Measurements from ENCODE around the gene RPE.

The RPE gene

DNA sequence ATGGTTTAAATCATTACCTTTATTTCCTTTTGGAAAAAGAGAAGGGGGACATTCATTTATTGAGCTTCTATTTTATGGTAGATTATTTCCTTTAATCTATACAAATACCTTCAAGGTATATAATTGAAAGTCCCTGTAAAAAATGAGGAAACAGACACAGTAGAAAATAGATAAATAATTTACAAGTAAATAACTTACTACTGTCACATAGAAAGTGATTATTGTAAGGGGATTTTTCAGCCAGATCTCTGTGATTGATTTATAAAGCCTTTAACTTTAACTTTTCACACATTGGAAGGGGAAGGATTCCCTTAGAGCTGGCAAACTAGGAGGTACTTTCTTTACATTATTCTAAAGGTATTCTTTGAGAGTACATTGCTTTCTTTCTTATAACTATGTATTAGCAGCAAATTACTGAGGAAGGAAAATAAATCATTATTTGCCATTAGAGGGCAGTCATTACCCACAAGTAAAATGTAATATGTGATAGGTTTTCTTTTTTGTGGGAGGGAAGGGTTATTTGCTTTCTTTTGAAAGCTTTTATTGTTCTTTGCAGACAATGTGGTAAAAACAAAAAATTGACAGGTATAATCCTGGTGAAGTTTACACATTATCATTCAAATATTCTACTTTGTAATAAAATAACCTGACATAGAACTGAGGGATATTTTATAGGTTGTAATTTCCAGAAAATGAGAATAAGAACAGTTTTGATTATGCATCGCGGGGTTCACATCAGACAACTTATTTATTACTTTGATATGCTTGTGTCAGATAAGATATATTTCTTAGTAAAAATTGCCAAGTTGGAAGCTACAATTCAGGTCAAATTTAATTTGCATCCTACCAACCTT lies 24.8 kb upstream of the RPE start:
- no peak for DNase-seq
- no peaks in the 10 kb centered on the region for H3K4me1 Mint-ChIP-seq
- CTCF ChIA-PET = interaction anchor here (1.1 to 6.7 kb wide), 5 partner anchors 204 to 224 kb away, joined by 3 to 55 read pairs (median 6); no protein-coding TSS in a partner anchor
- H3K4me3 Mint-ChIP-seq = no peak overlapping the region
- no peaks in the 10 kb centered on the region for H3K9me3 Mint-ChIP-seq
- no peaks in the 10 kb centered on the region for H3K36me3 Mint-ChIP-seq
- peaks cover 8% of the 10 kb centered on the region for H3K27me3 Mint-ChIP-seq
- no peak overlapping the region for H3K27ac Mint-ChIP-seq

DNA sequence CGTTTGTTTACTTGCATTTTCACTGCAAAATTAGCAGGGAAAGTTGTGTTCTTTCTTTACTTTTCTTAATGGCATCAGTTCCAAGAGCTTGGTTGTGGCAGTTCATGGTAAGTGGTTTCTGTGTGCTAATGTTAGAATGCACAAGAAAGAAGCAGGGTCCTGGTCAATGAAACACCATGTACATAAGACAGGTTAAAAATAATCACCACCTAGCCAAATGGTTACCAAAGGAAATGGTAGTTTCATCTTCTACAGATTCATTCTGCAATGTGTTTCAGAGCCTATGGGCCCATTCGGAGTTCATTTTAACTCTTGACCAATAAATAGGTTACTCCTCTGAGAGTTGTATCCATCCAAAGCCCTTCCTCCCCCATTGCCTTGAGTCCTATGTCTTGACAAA lies 18.1 kb upstream of the RPE start:
- DNase-seq = no peak
- H3K9me3 Mint-ChIP-seq = no peaks in the 10 kb centered on the region
- H3K36me3 Mint-ChIP-seq = no peaks in the 10 kb centered on the region
- H3K27me3 Mint-ChIP-seq = peaks cover 7% of the 10 kb centered on the region
- no peak overlapping the region for H3K27ac Mint-ChIP-seq
- CTCF ChIA-PET = interaction anchor here (1.0 kb wide), 1 partner anchor 215 kb away, joined by 4 read pairs; no protein-coding TSS in a partner anchor
- H3K4me3 Mint-ChIP-seq = no peak overlapping the region
- no peaks in the 10 kb centered on the region for H3K4me1 Mint-ChIP-seq

DNA sequence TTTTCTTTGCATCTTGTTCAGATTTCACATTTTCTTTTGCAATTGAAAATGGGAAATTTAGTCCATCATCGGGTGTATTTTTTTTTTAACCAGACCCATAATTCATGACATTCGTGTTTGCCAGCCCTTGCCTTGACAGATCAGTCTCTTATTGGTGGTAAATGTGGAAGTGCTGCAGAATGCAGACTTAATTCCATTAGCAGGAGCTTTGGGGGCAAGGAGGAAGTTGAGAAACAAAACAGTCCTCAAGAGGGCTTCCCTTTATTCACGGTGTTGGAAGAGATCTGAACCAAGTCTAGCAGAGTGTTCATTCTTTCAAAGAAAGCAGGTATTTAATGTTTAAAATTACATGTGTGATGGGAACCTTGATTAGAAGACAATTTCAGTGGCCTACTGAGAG lies 16.6 kb upstream of the RPE start:
- no peak for DNase-seq
- Mint-ChIP-seq H3K4me3 (no peak overlapping the region), H3K27me3 (peaks cover 7% of the 10 kb centered on the region), H3K27ac (no peak overlapping the region), H3K9me3 (no peaks in the 10 kb centered on the region), H3K36me3 (no peaks in the 10 kb centered on the region), H3K4me1 (no peaks in the 10 kb centered on the region)
- CTCF ChIA-PET = interaction anchor here (1.0 kb wide), 1 partner anchor 211 kb away, joined by 3 read pairs; no protein-coding TSS in a partner anchor

DNA sequence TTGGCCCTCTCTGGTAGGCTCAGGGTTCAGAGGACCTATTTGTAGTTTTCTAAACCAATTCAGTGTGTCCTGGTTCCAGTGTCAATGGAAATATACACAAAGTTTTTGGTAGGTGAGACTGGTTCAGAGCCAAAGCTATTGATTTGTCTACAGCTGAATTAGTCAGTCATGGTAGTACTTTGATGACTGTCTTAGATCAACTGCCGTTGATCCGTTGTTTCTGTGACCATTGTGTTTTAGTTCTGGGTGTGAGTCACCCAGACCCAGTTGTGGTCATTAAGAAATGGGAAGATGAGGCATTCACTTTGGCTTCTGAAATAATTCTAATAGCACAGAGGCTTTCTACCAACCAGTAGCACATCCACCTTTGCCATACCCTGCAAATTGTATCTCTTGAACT lies 16.0 kb upstream of the RPE start:
- no peak overlapping the region for H3K27ac Mint-ChIP-seq
- H3K4me3 Mint-ChIP-seq = no peak overlapping the region
- CTCF ChIA-PET = interaction anchor here (1.0 kb wide), 1 partner anchor 210 kb away, joined by 3 read pairs; no protein-coding TSS in a partner anchor
- no peaks in the 10 kb centered on the region for H3K36me3 Mint-ChIP-seq
- no peak for DNase-seq
- H3K4me1 Mint-ChIP-seq = no peaks in the 10 kb centered on the region
- H3K27me3 Mint-ChIP-seq = peaks cover 7% of the 10 kb centered on the region
- no peaks in the 10 kb centered on the region for H3K9me3 Mint-ChIP-seq

DNA sequence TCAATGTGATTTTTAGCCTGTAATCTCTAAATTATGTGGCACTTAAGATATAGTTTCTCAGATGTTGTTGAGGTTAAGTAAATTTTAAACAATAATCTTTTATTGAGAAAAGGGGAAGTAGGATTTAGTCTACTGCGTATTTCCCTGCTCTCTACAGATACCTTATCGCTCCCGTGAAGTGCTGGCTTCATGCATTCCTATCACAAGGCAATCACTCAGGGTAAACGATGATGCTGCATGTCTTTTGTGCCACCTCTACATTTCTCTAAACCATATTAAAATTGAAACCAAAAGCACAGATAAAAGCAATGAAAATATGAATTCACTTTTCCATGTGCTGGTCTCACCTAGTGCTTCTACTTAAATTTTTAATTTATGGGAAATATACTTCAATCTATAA lies 14.4 kb upstream of the RPE start:
- no peak overlapping the region for H3K27ac Mint-ChIP-seq
- no peaks in the 10 kb centered on the region for H3K36me3 Mint-ChIP-seq
- H3K4me1 Mint-ChIP-seq = no peaks in the 10 kb centered on the region
- H3K4me3 Mint-ChIP-seq = no peak overlapping the region
- H3K27me3 Mint-ChIP-seq = peaks cover 9% of the 10 kb centered on the region
- no peaks in the 10 kb centered on the region for H3K9me3 Mint-ChIP-seq
- CTCF ChIA-PET = no interaction called here
- DNase-seq = no peak

DNA sequence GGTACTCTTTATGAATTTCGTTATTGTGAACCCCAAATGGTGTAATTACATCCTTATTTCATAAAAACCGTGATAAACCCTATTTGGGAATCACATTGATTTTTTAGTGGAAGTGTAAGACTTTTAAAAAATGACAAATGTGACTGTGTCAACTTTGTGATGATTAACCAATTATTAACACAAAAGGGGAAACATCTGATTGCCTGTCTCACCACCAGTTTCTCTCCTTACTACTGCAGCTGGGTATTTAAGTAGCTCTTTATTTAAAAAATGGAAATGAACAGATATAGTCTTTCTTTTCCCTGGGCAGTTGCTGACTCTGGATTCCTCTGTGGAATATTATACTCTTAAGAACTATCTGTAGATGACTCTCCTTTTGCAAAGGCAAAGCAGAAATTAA lies 11.6 kb upstream of the RPE start:
- H3K27ac Mint-ChIP-seq = no peak overlapping the region
- H3K4me1 Mint-ChIP-seq = no peaks in the 10 kb centered on the region
- no peak for DNase-seq
- no peaks in the 10 kb centered on the region for H3K36me3 Mint-ChIP-seq
- no peak overlapping the region for H3K4me3 Mint-ChIP-seq
- no peaks in the 10 kb centered on the region for H3K9me3 Mint-ChIP-seq
- CTCF ChIA-PET = no interaction called here
- H3K27me3 Mint-ChIP-seq = peaks cover 10% of the 10 kb centered on the region

DNA sequence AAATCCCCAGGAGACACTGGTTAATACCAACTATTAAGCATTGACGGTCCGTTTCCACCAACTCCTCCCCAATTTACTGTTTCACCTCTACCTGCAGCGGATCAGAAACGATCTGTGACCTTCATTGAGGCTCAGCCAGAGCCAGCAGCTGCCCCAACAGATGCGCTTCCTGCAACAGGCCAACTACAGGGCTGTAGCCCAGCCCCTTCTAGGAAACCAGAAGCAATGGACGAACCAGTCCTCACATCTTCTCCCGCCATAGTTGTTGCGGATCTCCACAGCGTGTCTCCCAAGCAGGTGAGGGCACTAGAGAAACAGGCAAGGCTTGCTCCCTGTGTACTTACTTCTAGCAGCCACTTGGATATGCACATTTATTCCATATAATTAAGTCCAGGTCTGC lies 8.5 kb upstream of the RPE start:
- Mint-ChIP-seq H3K27me3 (peaks cover 10% of the 10 kb centered on the region), H3K4me1 (no peaks in the 10 kb centered on the region), H3K27ac (no peak overlapping the region), H3K9me3 (no peaks in the 10 kb centered on the region), H3K4me3 (no peak overlapping the region), H3K36me3 (no peaks in the 10 kb centered on the region)
- CTCF ChIA-PET = interaction anchor here (2.1 kb wide), 1 partner anchor 33 kb away, joined by 6 read pairs; no protein-coding TSS in a partner anchor
- DNase-seq = no peak

DNA sequence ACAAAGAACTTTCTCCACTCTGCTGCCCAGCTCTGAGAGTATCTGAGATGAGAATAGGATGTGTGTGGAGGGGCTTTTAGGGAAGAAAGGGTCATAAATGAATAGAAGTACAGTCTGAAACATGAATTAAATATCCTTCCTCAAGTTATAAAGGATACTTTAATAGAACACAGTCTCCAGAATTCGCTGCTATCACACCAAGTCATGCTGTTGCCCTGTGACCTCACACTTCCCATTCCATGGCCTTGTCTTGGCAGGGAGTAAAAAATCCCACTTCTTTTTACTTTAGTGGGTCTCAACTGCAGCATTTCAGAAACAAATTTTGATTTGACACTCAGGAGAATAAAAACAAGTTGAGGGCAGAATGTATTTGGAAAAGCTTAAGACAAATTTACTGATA lies 3.8 kb upstream of the RPE start:
- Mint-ChIP-seq H3K4me3 (no peak overlapping the region), H3K36me3 (no peaks in the 10 kb centered on the region), H3K27me3 (peaks cover 4% of the 10 kb centered on the region), H3K4me1 (peaks cover 26% of the 10 kb centered on the region), H3K9me3 (no peaks in the 10 kb centered on the region), H3K27ac (no peak overlapping the region)
- no peak for DNase-seq
- CTCF ChIA-PET = no interaction called here

DNA sequence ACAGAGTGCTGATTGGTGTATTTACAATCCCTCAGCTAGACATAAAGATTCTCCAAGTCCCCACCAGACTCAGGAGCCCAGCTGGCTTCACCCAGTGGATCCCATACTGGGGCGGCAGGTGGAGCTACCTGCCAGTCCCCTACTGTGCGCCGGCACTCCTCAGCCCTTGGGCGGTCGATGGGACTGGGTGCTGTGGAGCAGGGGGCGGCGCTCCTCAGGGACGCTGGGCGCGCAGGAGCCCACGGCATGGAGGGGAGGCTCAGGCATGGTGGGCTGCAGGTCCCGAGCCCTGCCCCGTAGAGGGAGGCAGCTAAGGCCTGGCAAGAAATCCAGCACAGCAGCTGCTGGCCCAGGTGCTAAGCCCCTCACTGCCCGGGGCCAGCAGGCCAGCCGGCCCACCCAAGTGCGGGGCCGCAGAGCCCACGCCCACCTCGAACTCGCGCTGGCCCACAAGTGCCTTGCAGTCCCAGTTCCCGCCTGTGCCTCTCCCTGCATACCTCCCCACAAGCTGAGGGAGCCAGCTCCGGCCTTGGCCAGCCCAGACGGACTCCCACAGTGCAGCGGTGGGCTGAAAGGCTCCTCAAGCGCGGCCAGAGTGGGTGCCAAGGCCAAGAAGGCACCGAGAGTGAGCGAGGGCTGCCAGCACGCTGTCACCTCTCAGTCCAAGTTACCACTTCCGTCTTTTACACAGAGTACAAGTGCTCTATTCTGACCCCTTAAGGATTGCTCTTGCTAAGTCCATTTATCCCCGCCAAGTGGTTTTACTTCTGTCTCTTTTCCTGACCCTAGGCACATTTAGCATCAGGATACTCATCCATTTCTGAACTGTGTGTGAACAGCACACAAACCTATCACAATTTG lies 1.7 kb upstream of the RPE start:
- peak overlapping the region; percentile 62 for H3K27ac Mint-ChIP-seq

DNA sequence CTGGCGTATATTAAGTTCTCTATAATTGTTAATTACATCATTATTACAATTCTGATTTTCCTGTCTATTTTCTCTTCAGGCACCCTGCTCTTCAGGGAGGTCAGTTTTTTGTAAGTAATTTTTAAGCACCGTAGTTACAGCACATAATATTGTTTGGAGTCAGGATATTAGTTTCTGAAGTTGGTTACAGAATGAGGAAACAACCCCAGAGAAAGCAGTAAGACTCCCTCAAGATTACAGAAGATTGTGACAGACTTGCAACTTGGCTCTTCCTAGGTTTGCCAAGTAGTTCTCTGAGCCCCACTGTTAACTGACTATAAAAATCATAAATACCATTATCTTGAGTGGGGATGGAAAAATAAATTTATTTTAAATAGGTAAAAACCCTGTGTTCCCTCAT lies 921 bp downstream of the RPE start:
- no peaks in the 10 kb centered on the region for H3K27me3 Mint-ChIP-seq
- H3K4me3 Mint-ChIP-seq = peak overlapping the region; percentile 96
- no peak for DNase-seq
- peak overlapping the region; percentile 88 for H3K27ac Mint-ChIP-seq
- CTCF ChIA-PET = no interaction called here
- H3K9me3 Mint-ChIP-seq = no peaks in the 10 kb centered on the region
- peaks cover 65% of the 10 kb centered on the region for H3K4me1 Mint-ChIP-seq
- H3K36me3 Mint-ChIP-seq = peaks cover 13% of the 10 kb centered on the region

More for the DNA sequence above, 1.7 kb upstream of the RPE start:
- Mint-ChIP-seq H3K4me3 (no peak overlapping the region), H3K27me3 (no peaks in the 10 kb centered on the region), H3K4me1 (peaks cover 46% of the 10 kb centered on the region), H3K9me3 (no peaks in the 10 kb centered on the region), H3K36me3 (peaks cover 9% of the 10 kb centered on the region)
- no peak for DNase-seq
- CTCF ChIA-PET = interaction anchor here (1.5 kb wide), 1 partner anchor 198 kb away, joined by 3 read pairs; no protein-coding TSS in a partner anchor

DNA sequence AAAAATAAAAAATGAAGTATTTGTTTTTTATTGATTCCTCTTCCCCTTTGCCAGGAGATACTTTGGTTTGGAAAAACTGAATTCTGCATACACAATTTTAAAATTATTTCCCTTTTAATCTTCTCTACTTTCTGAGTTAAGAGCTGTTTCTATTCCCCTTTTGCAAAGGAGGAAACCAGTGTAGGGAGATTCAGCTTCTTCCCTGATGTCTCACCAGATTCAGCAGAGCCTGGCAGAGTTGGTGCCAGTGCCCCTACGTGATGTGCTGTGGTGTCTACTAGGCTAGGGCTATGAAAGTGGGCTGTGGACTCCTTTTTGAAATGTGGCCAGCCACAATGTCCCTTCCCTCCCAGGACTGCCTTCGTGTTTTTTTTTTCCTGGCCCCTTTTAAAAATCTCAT lies 2.4 kb downstream of the RPE start:
- H3K36me3 Mint-ChIP-seq = peaks cover 15% of the 10 kb centered on the region
- H3K4me1 Mint-ChIP-seq = peaks cover 60% of the 10 kb centered on the region
- H3K27me3 Mint-ChIP-seq = no peaks in the 10 kb centered on the region
- H3K4me3 Mint-ChIP-seq = no peak overlapping the region
- no peak overlapping the region for H3K27ac Mint-ChIP-seq
- CTCF ChIA-PET = interaction anchor here (1.1 kb wide), 1 partner anchor 192 kb away, joined by 3 read pairs; no protein-coding TSS in a partner anchor
- H3K9me3 Mint-ChIP-seq = no peaks in the 10 kb centered on the region
- DNase-seq = no peak

DNA sequence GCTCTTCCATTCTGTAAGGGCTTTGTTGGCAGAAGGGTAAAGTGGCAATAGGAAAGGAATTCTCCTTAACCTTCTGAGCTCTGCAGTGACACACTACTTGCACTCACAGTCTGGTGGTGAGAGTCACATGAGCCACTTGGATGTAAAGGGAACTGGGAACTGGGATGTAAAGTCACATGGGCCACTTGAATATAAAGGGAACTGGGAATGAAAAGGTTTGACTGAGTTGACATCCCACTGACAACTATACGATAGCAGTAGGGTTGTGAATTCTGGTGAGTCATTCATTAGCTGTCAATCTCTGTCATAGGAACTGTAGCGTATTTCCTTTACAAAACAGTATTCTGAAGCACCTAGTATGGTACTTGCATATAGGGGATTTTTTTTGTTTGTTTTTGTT lies 5.5 kb downstream of the RPE start:
- H3K27me3 Mint-ChIP-seq = no peaks in the 10 kb centered on the region
- no peaks in the 10 kb centered on the region for H3K9me3 Mint-ChIP-seq
- DNase-seq = no peak
- no peak overlapping the region for H3K27ac Mint-ChIP-seq
- peaks cover 31% of the 10 kb centered on the region for H3K36me3 Mint-ChIP-seq
- H3K4me3 Mint-ChIP-seq = no peak overlapping the region
- H3K4me1 Mint-ChIP-seq = peaks cover 50% of the 10 kb centered on the region
- CTCF ChIA-PET = interaction anchor here (0.6 to 1.3 kb wide), 3 partner anchors 9 to 191 kb away, joined by 3 to 4 read pairs (median 3); no protein-coding TSS in a partner anchor

DNA sequence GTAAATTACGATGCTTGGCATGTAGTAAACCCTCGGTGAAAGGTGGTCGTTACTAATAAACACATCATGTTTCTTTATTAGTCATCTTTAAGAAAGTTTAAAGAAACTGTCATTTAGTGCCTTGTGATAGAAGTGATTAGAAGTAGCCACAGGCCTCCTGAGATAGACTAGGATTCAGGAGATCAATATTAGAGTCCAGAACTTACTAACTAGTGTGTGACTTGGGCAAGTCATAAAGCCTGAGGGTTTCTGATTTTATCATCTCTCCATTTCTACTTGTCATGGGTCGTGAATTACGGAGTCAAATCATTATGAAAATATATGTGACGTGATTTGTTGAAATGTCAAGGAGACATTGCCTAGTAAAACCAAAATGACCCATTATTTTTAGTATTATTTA lies 6.7 kb downstream of the RPE start:
- DNase-seq = no peak
- CTCF ChIA-PET = interaction anchor here (0.6 kb wide), 1 partner anchor 385 kb away, joined by 3 read pairs; no protein-coding TSS in a partner anchor
- Mint-ChIP-seq H3K36me3 (peaks cover 32% of the 10 kb centered on the region), H3K9me3 (no peaks in the 10 kb centered on the region), H3K27me3 (no peaks in the 10 kb centered on the region), H3K4me1 (peaks cover 40% of the 10 kb centered on the region), H3K27ac (no peak overlapping the region), H3K4me3 (no peak overlapping the region)

DNA sequence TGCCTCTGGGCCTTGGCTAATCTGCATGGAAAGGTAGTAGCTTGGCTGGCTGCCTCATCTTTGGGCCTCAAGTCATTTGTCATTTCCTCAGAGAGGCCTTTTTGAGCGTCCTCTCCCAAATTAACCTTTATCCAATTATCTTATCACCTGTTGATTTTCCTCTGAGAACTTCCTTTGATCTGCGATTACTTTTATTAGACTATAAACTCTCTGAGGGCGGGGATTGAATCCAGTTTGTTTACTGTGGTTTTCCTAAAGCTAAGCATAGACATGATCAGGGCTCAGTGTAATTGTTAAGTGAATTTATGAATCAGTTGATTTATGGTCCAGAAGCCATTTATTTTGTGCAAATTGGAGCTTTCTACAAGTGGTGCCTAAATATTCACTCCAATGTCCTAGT lies 7.5 kb downstream of the RPE start:
- Mint-ChIP-seq H3K27ac (no peak overlapping the region), H3K36me3 (peaks cover 30% of the 10 kb centered on the region), H3K9me3 (no peaks in the 10 kb centered on the region), H3K27me3 (no peaks in the 10 kb centered on the region), H3K4me1 (peaks cover 33% of the 10 kb centered on the region), H3K4me3 (no peak overlapping the region)
- CTCF ChIA-PET = interaction anchor here (1.0 kb wide), 1 partner anchor 10 kb away, joined by 3 read pairs; no protein-coding TSS in a partner anchor
- DNase-seq = no peak

Measured in activated naive CD4-positive, alpha-beta T cell treated with anti-CD3 and anti-CD28 coated beads, Interleukin-2, amount 10 ng/mL, durations not matched to agents 7 days and 5 days (primary cell).